HUES64 (cell line): ENCODE data around the gene STIM1.
A peak's percentile ranks its signal among the peaks of the same experiment; 100 is the strongest.

Source experiments
- H3K27ac ChIP-seq: 2 replicates; pipeline ENCODE4 v1.7.0; 2013; ENCODE audit warnings: low read depth, low read length, inconsistent platforms
- H3K27me3 ChIP-seq: 2 replicates; pipeline ENCODE4 v1.6.1; 2013; ENCODE audit warnings: mild to moderate bottlenecking, low read length; ENCODE audit not compliant: insufficient read depth
- H3K36me3 ChIP-seq: 2 replicates; pipeline ENCODE4 v1.6.1; 2013; ENCODE audit warnings: mild to moderate bottlenecking, low read length; ENCODE audit not compliant: insufficient read depth
- H3K4me1 ChIP-seq: 2 replicates; pipeline ENCODE4 v1.6.1; 2013; ENCODE audit warnings: mild to moderate bottlenecking, low read length, moderate library complexity; ENCODE audit not compliant: insufficient read depth
- H3K4me3 ChIP-seq: 2 replicates; pipeline ENCODE4 v1.5.1; 2013; ENCODE audit warnings: mild to moderate bottlenecking, low read length, moderate library complexity
- H3K9ac ChIP-seq: 2 replicates; pipeline ENCODE4 v1.6.1; 2013; ENCODE audit warnings: mild to moderate bottlenecking, low read depth, low read length
- H3K9me3 ChIP-seq: 2 replicates; pipeline ENCODE4 v1.6.1; 2013; ENCODE audit warnings: low read depth, low read length; ENCODE audit not compliant: insufficient read depth
- WGBS: fragments of 150-250, 120-280 bp; methylation state at CpG from one replicate; pipeline ENCODE4 v1.1.7; 2013; ENCODE audit warnings: missing lambda C conversion rate; 5-methylcytosine and 5-hydroxymethylcytosine counted together

STIM1 gene

GRCh38 chr11:3840870-3841425, 14.5 kb upstream of the STIM1 start, which contains the start of gene RHOG:
Gene RHOG, minus strand, starts transcription at chr11:3840959. Its CDS starts 12,821 bp downstream, at chr11:3828138.
- no peaks in the 10 kb centered on the region for H3K9me3 ChIP-seq
- 0% methylated on average over 33 of the region's 42 CpGs for WGBS
- H3K4me3 ChIP-seq, result peak within 1 kb of the TSS; percentile 89
- H3K36me3 ChIP-seq, result no peaks in the 10 kb centered on the region
- peak within 1 kb of the TSS; percentile 58; the same call in 1 of the 2 replicates for H3K27ac ChIP-seq
- H3K27me3 ChIP-seq, result peaks cover 6% of the 10 kb centered on the region; the same call in 1 of the 2 replicates
- peak within 1 kb of the TSS; percentile 69 for H3K9ac ChIP-seq
- peaks cover 14% of the 10 kb centered on the region for H3K4me1 ChIP-seq

- Histone ChIP-seq H3K27ac (peak overlapping the region; percentile 58; the same call in 1 of the 2 replicates), H3K4me1 (peaks cover 14% of the 10 kb centered on the region), H3K27me3 (peaks cover 6% of the 10 kb centered on the region; the same call in 1 of the 2 replicates), H3K9me3 (no peaks in the 10 kb centered on the region), H3K9ac (peak overlapping the region; percentile 62), H3K4me3 (peak overlapping the region; percentile 56), H3K36me3 (no peaks in the 10 kb centered on the region)
- 26% methylated on average over 42 of the region's 44 CpGs for WGBS
Observed at GRCh38 chr11:3841426-3842350, 13.8 kb upstream of the STIM1 start.

DNA sequence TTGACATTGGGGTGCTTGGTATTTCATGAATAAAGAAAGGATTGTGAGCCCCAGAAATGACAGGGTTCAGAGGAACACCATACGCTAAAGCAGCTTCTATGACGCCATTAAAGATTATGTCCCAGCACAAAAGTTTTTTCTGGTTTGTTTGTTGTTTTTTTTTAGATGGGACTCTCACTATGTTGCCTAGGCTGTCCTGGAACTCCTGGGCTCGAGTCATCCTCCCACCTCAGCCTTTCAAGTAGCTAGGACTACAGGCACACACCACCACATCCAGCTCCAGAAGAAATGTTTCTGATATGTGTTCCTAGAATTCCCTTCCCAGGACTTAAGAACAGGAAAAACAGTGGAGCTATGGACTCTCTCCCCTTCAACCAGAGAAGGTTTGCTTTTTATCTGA, 12.1 kb upstream of the STIM1 start:
- WGBS, result 95% methylated on average over 3 of the region's 3 CpGs
- H3K27me3 ChIP-seq, result peaks cover 6% of the 10 kb centered on the region; the same call in 1 of the 2 replicates
- no peaks in the 10 kb centered on the region for H3K9me3 ChIP-seq
- no peak overlapping the region for H3K4me3 ChIP-seq
- H3K4me1 ChIP-seq, result peaks cover 8% of the 10 kb centered on the region
- H3K9ac ChIP-seq, result no peak overlapping the region
- no peak overlapping the region for H3K27ac ChIP-seq
- H3K36me3 ChIP-seq, result no peaks in the 10 kb centered on the region

GRCh38 chr11:3845246-3845645, 10.2 kb upstream of the STIM1 start:
- no peaks in the 10 kb centered on the region for H3K36me3 ChIP-seq
- H3K4me1 ChIP-seq, result peaks cover 5% of the 10 kb centered on the region
- WGBS, result 96% methylated on average over 1 of the region's 1 CpG
- no peak overlapping the region for H3K4me3 ChIP-seq
- H3K27ac ChIP-seq, result no peak overlapping the region
- no peaks in the 10 kb centered on the region for H3K9me3 ChIP-seq
- no peak overlapping the region for H3K9ac ChIP-seq
- peaks cover 6% of the 10 kb centered on the region; the same call in 1 of the 2 replicates for H3K27me3 ChIP-seq

DNA sequence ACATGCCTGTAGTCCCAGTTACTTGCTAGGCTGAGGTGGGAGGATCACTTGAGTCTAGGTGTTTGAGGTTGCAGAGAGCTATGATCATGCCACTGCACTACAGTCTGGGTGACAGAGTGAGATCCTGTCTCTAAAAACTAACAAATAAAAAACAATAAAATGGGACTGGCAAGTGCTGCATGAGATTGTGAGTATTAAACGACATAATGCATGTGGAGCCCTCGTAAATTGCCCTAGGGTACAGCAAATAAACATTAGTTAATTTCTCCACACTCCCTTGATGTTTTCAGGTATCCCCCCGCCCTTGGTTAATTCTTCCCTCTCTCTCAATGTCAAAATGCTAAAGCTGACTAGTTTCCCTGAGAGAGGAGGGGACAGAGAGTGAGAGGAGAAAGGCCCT, 9.8 kb upstream of the STIM1 start:
- WGBS, result 87% methylated on average over 3 of the region's 3 CpGs
- H3K4me3 ChIP-seq, result no peak overlapping the region
- peaks cover 5% of the 10 kb centered on the region for H3K4me1 ChIP-seq
- no peaks in the 10 kb centered on the region for H3K9me3 ChIP-seq
- peaks cover 6% of the 10 kb centered on the region; the same call in 1 of the 2 replicates for H3K27me3 ChIP-seq
- H3K27ac ChIP-seq, result no peak overlapping the region
- H3K9ac ChIP-seq, result no peak overlapping the region
- H3K36me3 ChIP-seq, result no peaks in the 10 kb centered on the region

GRCh38 chr11:3849297-3849874, 6.1 kb upstream of the STIM1 start:
- H3K9ac ChIP-seq, result no peak overlapping the region
- WGBS, result 74% methylated on average over 10 of the region's 10 CpGs
- no peak overlapping the region for H3K27ac ChIP-seq
- no peaks in the 10 kb centered on the region for H3K27me3 ChIP-seq
- H3K9me3 ChIP-seq, result no peaks in the 10 kb centered on the region
- no peaks in the 10 kb centered on the region for H3K36me3 ChIP-seq
- H3K4me3 ChIP-seq, result no peak overlapping the region
- peaks cover 6% of the 10 kb centered on the region for H3K4me1 ChIP-seq

GRCh38 chr11:3853545-3853842, 2.0 kb upstream of the STIM1 start:
- H3K9me3 ChIP-seq, result no peaks in the 10 kb centered on the region
- H3K27me3 ChIP-seq, result peaks cover 20% of the 10 kb centered on the region
- H3K36me3 ChIP-seq, result no peaks in the 10 kb centered on the region
- no peak overlapping the region for H3K4me3 ChIP-seq
- H3K4me1 ChIP-seq, result peaks cover 18% of the 10 kb centered on the region
- WGBS, result 90% methylated on average over 1 of the region's 1 CpG
- H3K27ac ChIP-seq, result no peak overlapping the region
- no peak overlapping the region for H3K9ac ChIP-seq

GRCh38 chr11:3853899-3854659, 1.4 kb upstream of the STIM1 start:
- 73% methylated on average over 11 of the region's 11 CpGs for WGBS
- Histone ChIP-seq H3K36me3 (no peaks in the 10 kb centered on the region), H3K27me3 (peaks cover 20% of the 10 kb centered on the region), H3K9me3 (no peaks in the 10 kb centered on the region), H3K27ac (no peak overlapping the region), H3K9ac (peak overlapping the region; percentile 28; the same call in 1 of the 2 replicates), H3K4me3 (peak overlapping the region; percentile 73), H3K4me1 (peaks cover 21% of the 10 kb centered on the region)

DNA sequence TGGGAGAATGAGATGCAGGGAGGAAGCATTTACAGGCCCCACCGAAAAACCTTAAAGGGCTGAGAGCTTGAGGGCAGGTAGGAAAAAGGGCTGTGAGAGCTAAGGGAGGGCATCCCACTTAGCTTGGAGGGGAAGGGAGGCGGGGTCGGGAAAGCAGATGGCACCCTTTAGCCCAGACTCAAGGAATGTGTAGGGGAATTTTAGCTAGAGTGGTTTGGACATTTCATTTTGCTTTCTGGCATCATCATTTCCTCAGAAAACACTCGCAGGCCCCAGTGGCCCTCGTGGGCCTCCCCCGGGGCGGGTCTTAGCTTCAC, 846 bp upstream of the STIM1 start:
- Histone ChIP-seq H3K4me1 (peaks cover 24% of the 10 kb centered on the region), H3K27me3 (peaks cover 20% of the 10 kb centered on the region), H3K9ac (peak overlapping the region; percentile 28; the same call in 1 of the 2 replicates), H3K4me3 (peak overlapping the region; percentile 73), H3K27ac (no peak overlapping the region), H3K9me3 (no peaks in the 10 kb centered on the region), H3K36me3 (no peaks in the 10 kb centered on the region)
- 19% methylated on average over 7 of the region's 7 CpGs for WGBS

GRCh38 chr11:3855808-3856491, 486 bp downstream of the STIM1 start:
- Histone ChIP-seq H3K4me1 (peaks cover 32% of the 10 kb centered on the region), H3K27me3 (peaks cover 23% of the 10 kb centered on the region), H3K36me3 (no peaks in the 10 kb centered on the region), H3K9me3 (no peaks in the 10 kb centered on the region), H3K9ac (peak overlapping the region; percentile 62), H3K27ac (no peak overlapping the region), H3K4me3 (peak overlapping the region; percentile 73)
- 10% methylated on average over 40 of the region's 40 CpGs for WGBS
